GM12878 (cell line): ENCODE data around the gene GABARAPL2. TPM values are rescaled to one million over a fixed set of nuclear protein-coding genes. Genes with fewer than 3 reads are reported as not detected.

ENCODE experiments used
- ATAC-seq: fragments of 200-7000 bp; cut with Tn5 transposase; 3 replicates; pipeline ENCODE4 v1.9.1; 2020; ENCODE audit warnings: mild to moderate bottlenecking, moderate library complexity
- BruUV-seq: library from RNA; stranded (reverse); fragments of 400-500 nt; replicated peaks from 2 replicates; lab custom pipeline; 2021; lab: Mats Ljungman, UMichigan
- CTCF ChIA-PET: fragments of 300-600 bp; sonication (Branson Sonifier 250); formaldehyde crosslinking; extraction: SDS; loops from one replicate; lab custom pipeline; 2021; ENCODE audit warnings: inconsistent platforms; lab: Yijun Ruan, JAX
- POLR2A ChIA-PET: fragments of 350-600 bp; formaldehyde crosslinking; extraction: SDS; loops from one replicate; lab custom pipeline; 2021; ENCODE audit warnings: inconsistent platforms; lab: Charles Lee
- RAD21 ChIA-PET: fragments of 300-600 bp; sonication (Branson Sonifier 250); formaldehyde crosslinking; loops from one replicate; lab custom pipeline; 2023; ENCODE audit warnings: antibody characterized with exemption; ENCODE audit not compliant: unreplicated experiment; lab: Charles Lee
- SMC1A ChIA-PET: fragments of 300-600 bp; sonication (Branson Sonifier 250); formaldehyde crosslinking; loops from one replicate; lab custom pipeline; 2023; ENCODE audit not compliant: unreplicated experiment, uncharacterized antibody; lab: Charles Lee
- DNase-seq: peaks from one replicate; pipeline ENCODE4 v3.0.0-alpha.2; 2011; ENCODE audit warnings: low read depth, low spot score
- FAIRE-seq: peaks from 3 replicates; lab custom pipeline; 2011; peaks lifted over from hg19 to GRCh38; lab: Jason Lieb, UNC
- H2AFZ ChIP-seq: 2 replicates; pipeline ENCODE4 v1.6.0; 2011; ENCODE audit warnings: low read depth, low read length, control low read depth; ENCODE audit not compliant: control insufficient read depth
- H3K27ac ChIP-seq: 2 replicates; pipeline ENCODE4 v1.5.1; 2011; ENCODE audit warnings: control low read depth; ENCODE audit not compliant: control insufficient read depth, insufficient read depth
- H3K27me3 ChIP-seq, 2 experiments: replicated peaks in 1 of 2; 2 replicates each; pipeline versions ENCODE4 v1.6.0 to v1.6.1; 2011; ENCODE audit warnings: low read length in 1 of 2; ENCODE audit not compliant: control insufficient read depth in 2 of 2, insufficient read depth in 2 of 2
- H3K36me3 ChIP-seq, 2 experiments: 2 replicates each; pipeline ENCODE4 v1.5.1; 2011; ENCODE audit warnings: low read length in 1 of 2; ENCODE audit not compliant: control insufficient read depth in 2 of 2, insufficient read depth in 2 of 2
- H3K4me1 ChIP-seq: 2 replicates; pipeline ENCODE4 v1.6.1; 2011; ENCODE audit warnings: mild to moderate bottlenecking, low read length, moderate library complexity, mixed read lengths; ENCODE audit not compliant: control insufficient read depth, insufficient read depth
- H3K4me2 ChIP-seq: 2 replicates; pipeline ENCODE4 v1.6.0; 2011; ENCODE audit warnings: control low read depth; ENCODE audit not compliant: control insufficient read depth, insufficient read depth
- H3K4me3 ChIP-seq: fragments of 200-600 bp; sonication (generic); 2 replicates; pipeline ENCODE4 v1.5.1; 2016
- H3K79me2 ChIP-seq: 2 replicates; pipeline ENCODE4 v1.6.0; 2011; ENCODE audit warnings: low read length; ENCODE audit not compliant: control insufficient read depth, insufficient read depth
- H3K9ac ChIP-seq: 2 replicates; pipeline ENCODE4 v1.8.0; 2011; ENCODE audit warnings: low read length, control low read depth, mixed read lengths; ENCODE audit not compliant: control insufficient read depth, insufficient read depth
- H3K9me3 ChIP-seq: replicated peaks from 3 replicates; pipeline ENCODE4 v1.5.1; 2011; ENCODE audit warnings: mild to moderate bottlenecking, low read length; ENCODE audit not compliant: control insufficient read depth, insufficient read depth
- H4K20me1 ChIP-seq: 2 replicates; pipeline ENCODE4 v1.6.0; 2011; ENCODE audit not compliant: control insufficient read depth, insufficient read depth
- DPF2 ChIP-seq: fragments of 450-650 bp; IDR thresholded peaks from 2 replicates; pipeline ENCODE4 v1.6.1; 2017; ENCODE audit warnings: mild to moderate bottlenecking
- EED ChIP-seq: sonication (generic); IDR thresholded peaks from 2 replicates; pipeline ENCODE4 v1.6.1; 2016; ENCODE audit warnings: antibody characterized with exemption, low read depth
- EGR1 ChIP-seq, 2 experiments: IDR thresholded peaks; 1 replicate in 1 of 2; 2 replicates in 1 of 2; pipeline ENCODE4 v1.6.1; 2011 to 2012; ENCODE audit warnings: low read depth in 2 of 2, low read length in 2 of 2, borderline replicate concordance in 1 of 2, mild to moderate bottlenecking in 1 of 2, moderate library complexity in 1 of 2
- GATAD2B ChIP-seq: fragments of 450-650 bp; conservative IDR thresholded peaks from 2 replicates; pipeline ENCODE4 v1.6.1; 2017; ENCODE audit warnings: low read depth, mild to moderate bottlenecking, moderate library complexity
- IKZF1 ChIP-seq: fragments of 450-650 bp; conservative IDR thresholded peaks from 2 replicates; pipeline ENCODE4 v1.6.1; 2017; ENCODE audit warnings: antibody characterized with exemption, mild to moderate bottlenecking
- IKZF2 ChIP-seq, 2 experiments: fragments of 450-650 bp; IDR thresholded peaks; 2 replicates each; pipeline ENCODE4 v1.6.1; 2017; ENCODE audit warnings: mild to moderate bottlenecking in 2 of 2, moderate library complexity in 2 of 2
- IRF4 ChIP-seq: IDR thresholded peaks from 2 replicates; pipeline ENCODE4 v1.6.1; 2011; ENCODE audit warnings: low read depth, low read length
- KAT2A ChIP-seq: conservative IDR thresholded peaks from 2 replicates; pipeline ENCODE4 v1.6.1; 2011; ENCODE audit warnings: low read depth, low read length; ENCODE audit not compliant: control insufficient read depth
- RAD21 ChIP-seq: IDR thresholded peaks from 2 replicates; pipeline ENCODE4 v1.6.1; 2011; ENCODE audit warnings: mild to moderate bottlenecking, low read depth, low read length, moderate library complexity; ENCODE audit not compliant: insufficient read depth
- RUNX3 ChIP-seq: IDR thresholded peaks from 2 replicates; pipeline ENCODE4 v1.6.1; 2012; ENCODE audit warnings: low read length, inconsistent platforms
- SKIL ChIP-seq: fragments of 450-650 bp; IDR thresholded peaks from 2 replicates; pipeline ENCODE4 v1.6.1; 2017; ENCODE audit warnings: mild to moderate bottlenecking, low read depth, inconsistent platforms; ENCODE audit not compliant: poor library complexity, severe bottlenecking
- SMC3 ChIP-seq: IDR thresholded peaks from 2 replicates; pipeline ENCODE4 v1.6.1; 2011; ENCODE audit warnings: low read length, improper control_type of control experiment, borderline replicate concordance
- SPI1 ChIP-seq: IDR thresholded peaks from 2 replicates; pipeline ENCODE4 v1.6.1; 2011; ENCODE audit warnings: low read depth, mild to moderate bottlenecking, low read length, moderate library complexity, borderline replicate concordance; ENCODE audit not compliant: insufficient read depth
- TAF1 ChIP-seq: IDR thresholded peaks from 2 replicates; pipeline ENCODE4 v1.6.1; 2011; ENCODE audit warnings: mild to moderate bottlenecking, low read depth, low read length, borderline replicate concordance
- TBL1XR1 ChIP-seq: IDR thresholded peaks from 2 replicates; pipeline ENCODE4 v1.6.1; 2012; ENCODE audit warnings: low read depth, low read length, improper control_type of control experiment
- ZNF24 ChIP-seq: fragments of 450-650 bp; IDR thresholded peaks from 2 replicates; pipeline ENCODE4 v1.6.1; 2017; ENCODE audit warnings: antibody characterized with exemption, mild to moderate bottlenecking
- WGBS: methylation state at CpG from one replicate; pipeline ENCODE4 v1.1.6; 2016; ENCODE audit warnings: low lambda C conversion rate; ENCODE audit not compliant: insufficient replicate concordance, insufficient coverage; ENCODE audit errors: missing lambda C conversion rate; 5-methylcytosine and 5-hydroxymethylcytosine counted together
- in situ Hi-C: fragments of 300-500 bp; cut with MboI; formaldehyde crosslinking; loops from 9 replicates; pipeline ENCODE4 v1.14.3; 2018; ENCODE audit warnings: mixed read lengths
- intact Hi-C: fragments of 100-400 bp; cut with micrococcal nuclease; formaldehyde crosslinking; loops from one replicate; pipeline ENCODE4 v1.14.2; 2022; ENCODE audit not compliant: unreplicated experiment
- polyA plus RNA-seq, 11 experiments: library from polyadenylated mRNA; depleted of rRNA in 4 of 11; unstranded in 6 of 11; stranded (reverse) in 5 of 11; fragments of >200 nt; fragmentation: Nextera tagmentation in 4 of 11; fragmentation: Illumina TruSeq in 1 of 11; extraction: Ambion mirVana in 4 of 11; extraction: Trizol in 1 of 11; gene quantifications; 1 replicate in 1 of 11; 2 replicates in 10 of 11; pipeline versions ENCODE4 v1.2.1 to v1.2.3, GENCODE V29; 2011 to 2016; ENCODE audit warnings: inconsistent platforms in 2 of 11, missing spikeins in 2 of 11, low read depth in 1 of 11
- total RNA-seq, 4 experiments: library from RNA; depleted of rRNA in 3 of 4; stranded (reverse); fragments of >200 nt in 3 of 4; fragmentation: Illumina TruSeq in 1 of 4; extraction: Trizol in 1 of 4; gene quantifications; 2 replicates each; pipeline versions ENCODE4 v1.2.1 to v1.2.3, GENCODE V29; 2013 to 2021
- TF ChIP-seq, protein P1 (sequence below): fragments of 450-650 bp; IDR thresholded peaks from 2 replicates; pipeline ENCODE4 v1.6.1; 2017; ENCODE audit warnings: low read depth, mild to moderate bottlenecking, moderate library complexity
- TF ChIP-seq, protein P2 (sequence below): fragments of 150-350 bp; IDR thresholded peaks from 2 replicates; pipeline ENCODE4 v1.6.1; 2014; ENCODE audit warnings: mild to moderate bottlenecking, low read depth, low read length

GABARAPL2 gene
- total and polyA plus RNA-seq, 10 of the 15 experiments (the other 5 are each of a cell fraction or from before 2014, with no cell fraction given), result 61.9 to 359 (median 128) TPM

- FAIRE-seq (peak; percentile 89), ATAC-seq (peak; percentile 89), DNase-seq (peak; percentile 69)
- in situ Hi-C loops, result no loop called here
- Histone ChIP-seq H2AFZ (peak overlapping the region; percentile 65), H3K9me3 (no peaks in the 10 kb centered on the region), H3K9ac (no peak overlapping the region), H3K27ac (no peak overlapping the region), H3K4me3 (no peak overlapping the region), H3K79me2 (no peaks in the 10 kb centered on the region), H3K4me2 (peak overlapping the region; percentile 35), H3K27me3 (no peaks in the 10 kb centered on the region), H3K36me3 (no peaks in the 10 kb centered on the region), H3K4me1 (peaks cover 8% of the 10 kb centered on the region), H4K20me1 (no peaks in the 10 kb centered on the region)
- RAD21 ChIA-PET, result interaction anchor here (0.7 to 3.5 kb wide), 16 partner anchors 9 to 354 kb away, joined by 3 to 19 read pairs (median 4); partner anchors contain the start of genes ADAT1, CPHXL2, KARS1 and TERF2IP
- BruUV-seq, result no TSS peak
- intact Hi-C loops, result loop anchor here (5.0 kb wide), 1 partner anchor 88 kb away; the partner anchor contains the start of gene TMEM170A
- SMC1A ChIA-PET, result interaction anchor here (0.7 to 6.3 kb wide), 18 partner anchors 14 to 545 kb away, joined by 3 to 40 read pairs (median 4); partner anchors contain the start of genes ADAT1, CFDP1, GABARAPL2 and KARS1
- 63% methylated on average over 7 of the region's 7 CpGs for WGBS
- POLR2A ChIA-PET, result interaction anchor here (0.6 to 8.1 kb wide), 9 partner anchors 10 to 296 kb away, joined by 3 to 72 read pairs (median 4); partner anchors contain the start of genes ADAT1, GABARAPL2 and TMEM170A
- CTCF ChIA-PET, result interaction anchor here (0.7 to 4.6 kb wide), 31 partner anchors 10 to 351 kb away, joined by 3 to 55 read pairs (median 4); partner anchors contain the start of genes ADAT1 and TMEM170A
- TF ChIP-seq GATAD2B (peak; percentile 67), TBL1XR1 (no peak), TAF1 (no peak), RAD21 (peak; percentile 85), IKZF2 (IDR thresholded peaks at IDR 0.05) (peak; percentile 84 to 85), SPI1 (peak; percentile 77; the same call in 1 of the 2 replicates), IRF4 (0 out of 2 replicates have a peak, but pooled peaks have one; percentile 63), EED (peak; percentile 93), DPF2 (0 out of 2 replicates have a peak, but pooled peaks have one; percentile 29), SMC3 (peak; percentile 45; the same call in 1 of the 2 replicates), KAT2A (no peak), ZNF24 (peak; percentile 34; the same call in 1 of the 2 replicates), SKIL (no peak), IKZF1 (peak; percentile 90), RUNX3 (peak; percentile 69), EGR1 (IDR thresholded peaks at IDR 0.05; ENCODE audit: borderline replicate concordance in 1 of 2, low read depth in 2 of 2, low read length in 2 of 2) (peak in 1 of 2 experiments; percentile 37; a peak in 1 of 3 replicates)
- TF ChIP-seq, protein P1, sequence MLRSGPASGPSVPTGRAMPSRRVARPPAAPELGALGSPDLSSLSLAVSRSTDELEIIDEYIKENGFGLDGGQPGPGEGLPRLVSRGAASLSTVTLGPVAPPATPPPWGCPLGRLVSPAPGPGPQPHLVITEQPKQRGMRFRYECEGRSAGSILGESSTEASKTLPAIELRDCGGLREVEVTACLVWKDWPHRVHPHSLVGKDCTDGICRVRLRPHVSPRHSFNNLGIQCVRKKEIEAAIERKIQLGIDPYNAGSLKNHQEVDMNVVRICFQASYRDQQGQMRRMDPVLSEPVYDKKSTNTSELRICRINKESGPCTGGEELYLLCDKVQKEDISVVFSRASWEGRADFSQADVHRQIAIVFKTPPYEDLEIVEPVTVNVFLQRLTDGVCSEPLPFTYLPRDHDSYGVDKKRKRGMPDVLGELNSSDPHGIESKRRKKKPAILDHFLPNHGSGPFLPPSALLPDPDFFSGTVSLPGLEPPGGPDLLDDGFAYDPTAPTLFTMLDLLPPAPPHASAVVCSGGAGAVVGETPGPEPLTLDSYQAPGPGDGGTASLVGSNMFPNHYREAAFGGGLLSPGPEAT, result peak; percentile 85
- TF ChIP-seq, protein P2, sequence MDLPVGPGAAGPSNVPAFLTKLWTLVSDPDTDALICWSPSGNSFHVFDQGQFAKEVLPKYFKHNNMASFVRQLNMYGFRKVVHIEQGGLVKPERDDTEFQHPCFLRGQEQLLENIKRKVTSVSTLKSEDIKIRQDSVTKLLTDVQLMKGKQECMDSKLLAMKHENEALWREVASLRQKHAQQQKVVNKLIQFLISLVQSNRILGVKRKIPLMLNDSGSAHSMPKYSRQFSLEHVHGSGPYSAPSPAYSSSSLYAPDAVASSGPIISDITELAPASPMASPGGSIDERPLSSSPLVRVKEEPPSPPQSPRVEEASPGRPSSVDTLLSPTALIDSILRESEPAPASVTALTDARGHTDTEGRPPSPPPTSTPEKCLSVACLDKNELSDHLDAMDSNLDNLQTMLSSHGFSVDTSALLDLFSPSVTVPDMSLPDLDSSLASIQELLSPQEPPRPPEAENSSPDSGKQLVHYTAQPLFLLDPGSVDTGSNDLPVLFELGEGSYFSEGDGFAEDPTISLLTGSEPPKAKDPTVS, result no peak
Measured at GRCh38 chr16:75550211-75550662, 15.9 kb upstream of the GABARAPL2 start.
